GM12878 (cell line): Measurements from ENCODE around the gene TMEM132C. TPM values are rescaled to one million over a fixed set of nuclear protein-coding genes. Genes with fewer than 3 reads are reported as not detected.

Experiments used
- ATAC-seq: fragments of 200-7000 bp; cut with Tn5 transposase; 3 replicates; pipeline ENCODE4 v1.9.1; 2020; ENCODE audit warnings: mild to moderate bottlenecking, moderate library complexity
- BruUV-seq: library from RNA; stranded (reverse); fragments of 400-500 nt; replicated peaks from 2 replicates; lab custom pipeline; 2021; lab: Mats Ljungman, UMichigan
- CTCF ChIA-PET: fragments of 300-600 bp; sonication (Branson Sonifier 250); formaldehyde crosslinking; extraction: SDS; loops from one replicate; lab custom pipeline; 2021; ENCODE audit warnings: inconsistent platforms; lab: Yijun Ruan, JAX
- POLR2A ChIA-PET: fragments of 350-600 bp; formaldehyde crosslinking; extraction: SDS; loops from one replicate; lab custom pipeline; 2021; ENCODE audit warnings: inconsistent platforms; lab: Charles Lee
- RAD21 ChIA-PET: fragments of 300-600 bp; sonication (Branson Sonifier 250); formaldehyde crosslinking; loops from one replicate; lab custom pipeline; 2023; ENCODE audit warnings: antibody characterized with exemption; ENCODE audit not compliant: unreplicated experiment; lab: Charles Lee
- SMC1A ChIA-PET: fragments of 300-600 bp; sonication (Branson Sonifier 250); formaldehyde crosslinking; loops from one replicate; lab custom pipeline; 2023; ENCODE audit not compliant: unreplicated experiment, uncharacterized antibody; lab: Charles Lee
- DNase-seq: peaks from one replicate; pipeline ENCODE4 v3.0.0-alpha.2; 2011; ENCODE audit warnings: low read depth, low spot score
- FAIRE-seq: peaks from 3 replicates; lab custom pipeline; 2011; peaks lifted over from hg19 to GRCh38; lab: Jason Lieb, UNC
- H2AFZ ChIP-seq: 2 replicates; pipeline ENCODE4 v1.6.0; 2011; ENCODE audit warnings: low read depth, low read length, control low read depth; ENCODE audit not compliant: control insufficient read depth
- H3K27ac ChIP-seq: 2 replicates; pipeline ENCODE4 v1.5.1; 2011; ENCODE audit warnings: control low read depth; ENCODE audit not compliant: control insufficient read depth, insufficient read depth
- H3K27me3 ChIP-seq, 2 experiments: replicated peaks in 1 of 2; 2 replicates each; pipeline versions ENCODE4 v1.6.0 to v1.6.1; 2011; ENCODE audit warnings: low read length in 1 of 2; ENCODE audit not compliant: control insufficient read depth in 2 of 2, insufficient read depth in 2 of 2
- H3K36me3 ChIP-seq, 2 experiments: 2 replicates each; pipeline ENCODE4 v1.5.1; 2011; ENCODE audit warnings: low read length in 1 of 2; ENCODE audit not compliant: control insufficient read depth in 2 of 2, insufficient read depth in 2 of 2
- H3K4me1 ChIP-seq: 2 replicates; pipeline ENCODE4 v1.6.1; 2011; ENCODE audit warnings: mild to moderate bottlenecking, low read length, moderate library complexity, mixed read lengths; ENCODE audit not compliant: control insufficient read depth, insufficient read depth
- H3K4me2 ChIP-seq: 2 replicates; pipeline ENCODE4 v1.6.0; 2011; ENCODE audit warnings: control low read depth; ENCODE audit not compliant: control insufficient read depth, insufficient read depth
- H3K4me3 ChIP-seq: fragments of 200-600 bp; sonication (generic); 2 replicates; pipeline ENCODE4 v1.5.1; 2016
- H3K79me2 ChIP-seq: 2 replicates; pipeline ENCODE4 v1.6.0; 2011; ENCODE audit warnings: low read length; ENCODE audit not compliant: control insufficient read depth, insufficient read depth
- H3K9ac ChIP-seq: 2 replicates; pipeline ENCODE4 v1.8.0; 2011; ENCODE audit warnings: low read length, control low read depth, mixed read lengths; ENCODE audit not compliant: control insufficient read depth, insufficient read depth
- H3K9me3 ChIP-seq: replicated peaks from 3 replicates; pipeline ENCODE4 v1.5.1; 2011; ENCODE audit warnings: mild to moderate bottlenecking, low read length; ENCODE audit not compliant: control insufficient read depth, insufficient read depth
- H4K20me1 ChIP-seq: 2 replicates; pipeline ENCODE4 v1.6.0; 2011; ENCODE audit not compliant: control insufficient read depth, insufficient read depth
- ATF7 ChIP-seq: fragments of 450-650 bp; IDR thresholded peaks from 2 replicates; pipeline ENCODE4 v1.6.1; 2016; ENCODE audit warnings: low read depth, mild to moderate bottlenecking
- BCL11A ChIP-seq: IDR thresholded peaks from 2 replicates; pipeline ENCODE4 v1.6.1; 2011; ENCODE audit warnings: low read depth, low read length
- CBX5 ChIP-seq: sonication (generic); IDR thresholded peaks from 2 replicates; pipeline ENCODE4 v1.6.1; 2016; ENCODE audit warnings: low read depth, moderate library complexity, mild to moderate bottlenecking, inconsistent platforms
- CREB1 ChIP-seq: IDR thresholded peaks from 2 replicates; pipeline ENCODE4 v1.6.1; 2012; ENCODE audit warnings: low read depth, mild to moderate bottlenecking, inconsistent platforms
- FOS ChIP-seq: IDR thresholded peaks from 3 replicates; pipeline ENCODE4 v1.6.1; 2011; ENCODE audit warnings: borderline replicate concordance; ENCODE audit not compliant: insufficient read length; ENCODE audit errors: extremely low read depth
- JUNB ChIP-seq: IDR thresholded peaks from 2 replicates; pipeline ENCODE4 v1.6.1; 2016; ENCODE audit warnings: antibody characterized with exemption, mild to moderate bottlenecking
- LARP7 ChIP-seq: fragments of 450-650 bp; IDR thresholded peaks from 2 replicates; pipeline ENCODE4 v1.6.1; 2017; ENCODE audit warnings: mild to moderate bottlenecking
- MTA3 ChIP-seq: IDR thresholded peaks from 2 replicates; pipeline ENCODE4 v1.6.1; 2012; ENCODE audit warnings: low read length, inconsistent platforms, borderline replicate concordance
- PML ChIP-seq: IDR thresholded peaks from 2 replicates; pipeline ENCODE4 v1.6.1; 2012; ENCODE audit warnings: low read length, inconsistent platforms
- POU2F2 ChIP-seq: IDR thresholded peaks from 3 replicates; pipeline ENCODE4 v1.6.1; 2011; ENCODE audit warnings: low read depth, mild to moderate bottlenecking, low read length, borderline replicate concordance
- RBBP5 ChIP-seq: fragments of 200-600 bp; sonication (generic); conservative IDR thresholded peaks from 2 replicates; pipeline ENCODE4 v1.6.1; 2016
- SIN3A ChIP-seq: IDR thresholded peaks from 2 replicates; pipeline ENCODE4 v1.6.1; 2012; ENCODE audit warnings: low read depth, low read length, improper control_type of control experiment
- SKIL ChIP-seq: fragments of 450-650 bp; IDR thresholded peaks from 2 replicates; pipeline ENCODE4 v1.6.1; 2017; ENCODE audit warnings: mild to moderate bottlenecking, low read depth, inconsistent platforms; ENCODE audit not compliant: poor library complexity, severe bottlenecking
- SREBF1 ChIP-seq: IDR thresholded peaks from 2 replicates; pipeline ENCODE4 v1.6.1; 2012; ENCODE audit warnings: mild to moderate bottlenecking, low read length
- SRF ChIP-seq, 2 experiments: IDR thresholded peaks; 2 replicates each; pipeline ENCODE4 v1.6.1; 2011; ENCODE audit warnings: low read depth in 2 of 2, low read length in 2 of 2, mild to moderate bottlenecking in 1 of 2, moderate library complexity in 1 of 2
- SUZ12 ChIP-seq: fragments of 200-600 bp; sonication (generic); IDR thresholded peaks from one replicate; pipeline ENCODE4 v1.6.1; 2018; ENCODE audit warnings: antibody characterized with exemption, mild to moderate bottlenecking; ENCODE audit not compliant: unreplicated experiment
- ZNF207 ChIP-seq: fragments of 450-650 bp; IDR thresholded peaks from 2 replicates; pipeline ENCODE4 v1.6.1; 2014; ENCODE audit warnings: antibody characterized with exemption, mild to moderate bottlenecking, borderline replicate concordance
- ZSCAN29 ChIP-seq: fragments of 450-650 bp; IDR thresholded peaks from 2 replicates; pipeline ENCODE4 v1.6.1; 2017; ENCODE audit warnings: mild to moderate bottlenecking, moderate library complexity
- WGBS: methylation state at CpG from one replicate; pipeline ENCODE4 v1.1.6; 2016; ENCODE audit warnings: low lambda C conversion rate; ENCODE audit not compliant: insufficient replicate concordance, insufficient coverage; ENCODE audit errors: missing lambda C conversion rate; 5-methylcytosine and 5-hydroxymethylcytosine counted together
- in situ Hi-C: fragments of 300-500 bp; cut with MboI; formaldehyde crosslinking; loops from 9 replicates; pipeline ENCODE4 v1.14.3; 2018; ENCODE audit warnings: mixed read lengths
- intact Hi-C: fragments of 100-400 bp; cut with micrococcal nuclease; formaldehyde crosslinking; loops from one replicate; pipeline ENCODE4 v1.14.2; 2022; ENCODE audit not compliant: unreplicated experiment
- polyA plus RNA-seq, 11 experiments: library from polyadenylated mRNA; depleted of rRNA in 4 of 11; unstranded in 6 of 11; stranded (reverse) in 5 of 11; fragments of >200 nt; fragmentation: Nextera tagmentation in 4 of 11; fragmentation: Illumina TruSeq in 1 of 11; extraction: Ambion mirVana in 4 of 11; extraction: Trizol in 1 of 11; gene quantifications; 1 replicate in 1 of 11; 2 replicates in 10 of 11; pipeline versions ENCODE4 v1.2.1 to v1.2.3, GENCODE V29; 2011 to 2016; ENCODE audit warnings: inconsistent platforms in 2 of 11, missing spikeins in 2 of 11, low read depth in 1 of 11
- total RNA-seq, 4 experiments: library from RNA; depleted of rRNA in 3 of 4; stranded (reverse); fragments of >200 nt in 3 of 4; fragmentation: Illumina TruSeq in 1 of 4; extraction: Trizol in 1 of 4; gene quantifications; 2 replicates each; pipeline versions ENCODE4 v1.2.1 to v1.2.3, GENCODE V29; 2013 to 2021
- TF ChIP-seq, protein P1 (sequence below): IDR thresholded peaks from 2 replicates; pipeline ENCODE4 v1.6.1; 2011; ENCODE audit warnings: borderline replicate concordance, low read depth, mild to moderate bottlenecking, moderate library complexity, mixed read lengths, low read length; ENCODE audit not compliant: insufficient read depth; ENCODE audit errors: extremely low read length

Gene TMEM132C
- total and polyA plus RNA-seq, 10 of the 15 experiments (the other 5 are each of a cell fraction or from before 2014, with no cell fraction given) = not detected

DNA sequence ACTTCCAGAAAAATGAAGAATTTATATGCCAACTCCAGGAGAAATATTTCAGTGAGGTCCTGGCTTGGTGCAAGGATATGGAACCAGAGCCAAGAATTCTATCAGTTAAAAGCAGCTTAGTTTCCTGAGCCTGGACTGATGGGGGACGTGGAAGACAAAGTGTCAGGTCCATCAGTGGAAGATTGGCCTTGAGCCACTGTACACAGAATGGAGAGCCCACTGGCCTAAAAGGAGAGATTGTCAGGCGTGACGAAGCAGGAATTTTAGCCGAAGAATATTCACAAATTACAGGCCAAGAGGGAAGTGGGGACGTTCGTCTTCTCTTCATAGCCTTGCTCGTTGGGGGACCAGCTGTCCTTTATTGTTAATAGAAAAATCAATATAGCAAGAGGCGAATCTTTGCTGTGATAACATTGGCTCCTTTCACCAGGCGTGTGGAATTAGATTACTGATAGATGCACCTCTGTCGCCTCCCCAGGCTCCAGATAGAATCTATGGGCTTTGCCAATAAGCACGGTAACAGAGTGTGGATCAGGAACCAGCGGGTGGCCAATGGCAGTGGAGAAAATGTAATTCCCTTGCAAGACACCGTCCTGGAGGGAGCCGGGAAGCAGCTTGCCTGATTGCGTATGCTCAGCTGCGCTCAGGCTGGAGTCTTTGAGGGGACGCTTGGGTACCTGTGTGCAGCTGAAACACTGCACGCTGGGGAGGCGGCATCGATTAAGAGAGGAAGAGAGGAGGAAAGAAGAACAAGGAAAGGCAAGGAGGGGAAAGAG, 56.4 kb downstream of the TMEM132C start:
- Histone ChIP-seq H3K4me2 (no peak overlapping the region), H4K20me1 (no peaks in the 10 kb centered on the region), H3K4me1 (no peaks in the 10 kb centered on the region), H3K36me3 (no peaks in the 10 kb centered on the region), H3K27ac (no peak overlapping the region), H3K9me3 (no peaks in the 10 kb centered on the region), H3K27me3 (no peaks in the 10 kb centered on the region), H3K4me3 (no peak overlapping the region), H3K79me2 (no peaks in the 10 kb centered on the region), H3K9ac (no peak overlapping the region), H2AFZ (no peak overlapping the region)
- in situ Hi-C loops = no loop called here
- POLR2A ChIA-PET = no interaction called here
- TF ChIP-seq, protein P1, sequence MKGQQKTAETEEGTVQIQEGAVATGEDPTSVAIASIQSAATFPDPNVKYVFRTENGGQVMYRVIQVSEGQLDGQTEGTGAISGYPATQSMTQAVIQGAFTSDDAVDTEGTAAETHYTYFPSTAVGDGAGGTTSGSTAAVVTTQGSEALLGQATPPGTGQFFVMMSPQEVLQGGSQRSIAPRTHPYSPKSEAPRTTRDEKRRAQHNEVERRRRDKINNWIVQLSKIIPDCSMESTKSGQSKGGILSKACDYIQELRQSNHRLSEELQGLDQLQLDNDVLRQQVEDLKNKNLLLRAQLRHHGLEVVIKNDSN = no peak
- TF ChIP-seq ATF7 (no peak), PML (no peak), LARP7 (no peak), SKIL (no peak), SREBF1 (no peak), ZSCAN29 (no peak), BCL11A (no peak), RBBP5 (no peak), POU2F2 (no peak), SRF (IDR thresholded peaks at IDR 0.05; ENCODE audit: low read depth in 2 of 2, low read length in 2 of 2) (no peak), MTA3 (no peak), CREB1 (no peak), FOS (no peak), SIN3A (no peak), ZNF207 (no peak), SUZ12 (no peak), CBX5 (no peak), JUNB (no peak)
- SMC1A ChIA-PET = no interaction called here
- intact Hi-C loops = no loop called here
- ATAC-seq (no peak), FAIRE-seq (no peak), DNase-seq (no peak)
- RAD21 ChIA-PET = no interaction called here
- 22% methylated on average over 20 of the region's 20 CpGs for WGBS
- CTCF ChIA-PET = interaction anchor here (0.5 kb wide), 1 partner anchor 37 kb away, joined by 3 read pairs; no protein-coding TSS in a partner anchor
- BruUV-seq = no TSS peak
